Panc1 (cell line): ENCODE measurements around the gene WDR31. TPM values are rescaled to one million over a fixed set of nuclear protein-coding genes. Genes with fewer than 3 reads are reported as not detected.

Experiments used
- ATAC-seq: fragments of 200-7000 bp; cut with Tn5 transposase; 2 replicates; pipeline ENCODE4 v1.9.1; 2020; ENCODE audit warnings: mild to moderate bottlenecking, moderate library complexity
- BruUV-seq: library from RNA; stranded (reverse); fragments of 400-500 nt; replicated peaks from 2 replicates; lab custom pipeline; 2021; lab: Mats Ljungman, UMichigan
- CTCF ChIA-PET: fragments of 300-600 bp; sonication (Branson Sonifier 250); formaldehyde crosslinking; loops from one replicate; lab custom pipeline; 2022; ENCODE audit warnings: antibody characterized with exemption; lab: Charles Lee
- POLR2A ChIA-PET: fragments of 300-600 bp; sonication (Branson Sonifier 250); formaldehyde crosslinking; loops from one replicate; lab custom pipeline; 2022; ENCODE audit warnings: antibody characterized with exemption; lab: Charles Lee
- DNase-seq: peaks from one replicate; pipeline ENCODE4 v3.0.0-alpha.2; 2010; ENCODE audit warnings: low read depth, low spot score
- H3K27ac ChIP-seq: 2 replicates; pipeline ENCODE4 v1.5.1; 2011; ENCODE audit warnings: mild to moderate bottlenecking, low read length, inconsistent platforms
- H3K27me3 ChIP-seq: fragments of 200-500 bp; sonication (Bioruptor generic); 2 replicates; pipeline ENCODE4 v1.6.0; 2014; ENCODE audit warnings: low read length, inconsistent platforms; ENCODE audit not compliant: control insufficient read depth, insufficient read depth
- H3K36me3 ChIP-seq: fragments of 200-500 bp; sonication (Bioruptor generic); 2 replicates; pipeline ENCODE4 v1.5.1; 2014; ENCODE audit warnings: inconsistent platforms, mild to moderate bottlenecking, low read length, moderate library complexity; ENCODE audit not compliant: control insufficient read depth, insufficient read depth
- H3K4me1 ChIP-seq: 2 replicates; pipeline ENCODE4 v1.5.1; 2011; ENCODE audit warnings: inconsistent platforms, mild to moderate bottlenecking, low read length, moderate library complexity; ENCODE audit not compliant: control insufficient read depth, insufficient read depth
- H3K4me3 ChIP-seq, 2 experiments: 2 replicates each; pipeline ENCODE4 v1.5.1; 2011 to 2012; ENCODE audit warnings: low read depth in 2 of 2, low read length in 2 of 2, mild to moderate bottlenecking in 2 of 2, inconsistent platforms in 1 of 2, moderate library complexity in 1 of 2
- H3K9me3 ChIP-seq: fragments of 200-500 bp; sonication (Bioruptor generic); 2 replicates; pipeline ENCODE4 v1.5.1; 2014; ENCODE audit warnings: low read depth, mild to moderate bottlenecking, inconsistent platforms, low read length, moderate library complexity; ENCODE audit not compliant: control insufficient read depth, insufficient read depth
- POLR2AphosphoS5 ChIP-seq: IDR thresholded peaks from 2 replicates; pipeline ENCODE4 v1.6.1; 2012; ENCODE audit warnings: mild to moderate bottlenecking, low read depth, low read length, moderate library complexity
- SIN3A ChIP-seq: IDR thresholded peaks from 2 replicates; pipeline ENCODE4 v1.6.1; 2012; ENCODE audit warnings: low read depth, mild to moderate bottlenecking, low read length, moderate library complexity, borderline replicate concordance; ENCODE audit not compliant: insufficient read depth
- TCF7L2 ChIP-seq: IDR thresholded peaks from 2 replicates; pipeline ENCODE4 v1.6.1; 2011; ENCODE audit warnings: mild to moderate bottlenecking, low read depth, low read length, inconsistent platforms
- in situ Hi-C: cut with HindIII; loops from 2 replicates; pipeline ENCODE4 v1.10.0; 2016; ENCODE audit warnings: low sequenced_read_pairs, low pct_unique_long_range_greater_than_20kb
- intact Hi-C: fragments of 100-400 bp; cut with micrococcal nuclease; formaldehyde crosslinking; loops from one replicate; pipeline ENCODE4 v1.10.0; 2022; ENCODE audit not compliant: unreplicated experiment
- total RNA-seq: library from RNA; stranded (reverse); gene quantifications from one replicate; pipeline ENCODE4 v1.2.1, GENCODE V29; 2021; ENCODE audit not compliant: unreplicated experiment
- TF ChIP-seq, protein P1 (sequence below): fragments of 450-650 bp; IDR thresholded peaks from 2 replicates; pipeline ENCODE4 v1.5.1; 2017; ENCODE audit warnings: mild to moderate bottlenecking
- TF ChIP-seq, protein P2 (sequence below), 2 experiments: IDR thresholded peaks; 2 replicates each; pipeline ENCODE4 v1.6.1; 2011 to 2012; ENCODE audit warnings: low read depth in 2 of 2, control low read depth in 1 of 2, low read length in 1 of 2, mild to moderate bottlenecking in 1 of 2, moderate library complexity in 1 of 2; ENCODE audit not compliant: insufficient read depth in 1 of 2

Gene WDR31
- total RNA-seq, 1 experiment from 2014 or later = 0.80 TPM

DNA sequence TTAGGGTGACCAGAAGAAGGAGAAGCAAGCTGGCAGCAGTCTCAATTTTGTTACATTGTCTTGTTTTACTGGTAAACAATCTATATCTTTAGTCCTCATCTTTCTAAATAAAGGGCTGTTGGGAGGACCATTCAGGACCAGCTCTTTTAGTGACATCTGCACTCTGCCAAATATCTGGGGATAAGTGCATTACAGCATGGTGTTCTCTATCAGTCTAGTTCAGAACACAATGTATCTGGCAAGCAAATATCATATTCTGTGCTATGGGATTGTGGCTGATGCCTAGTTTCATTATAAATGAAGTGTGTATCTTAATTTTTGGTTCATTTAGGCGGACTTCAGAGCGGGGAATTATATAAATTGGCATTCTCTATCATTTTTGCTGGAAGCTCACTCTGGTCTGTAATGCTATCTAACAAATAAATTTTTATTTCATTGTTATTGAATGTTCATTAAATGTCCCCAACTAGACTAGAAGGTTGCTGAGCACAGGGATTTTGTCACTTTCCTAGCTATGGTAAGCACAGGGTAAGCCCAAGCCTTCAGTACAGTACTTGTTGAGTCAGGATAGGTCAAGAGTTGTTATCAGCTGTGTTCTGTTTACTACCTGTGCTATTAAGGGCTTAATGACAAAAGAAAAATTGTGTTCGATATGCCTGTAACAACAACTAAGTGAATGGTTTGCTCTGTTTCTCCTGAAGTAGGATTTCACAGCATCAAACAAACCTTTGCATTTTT lies 11.9 kb downstream of the WDR31 start:
- ATAC-seq (no peak), DNase-seq (no peak)
- Histone ChIP-seq H3K36me3 (no peaks in the 10 kb centered on the region), H3K27ac (no peak overlapping the region), H3K4me3 (no peak overlapping the region), H3K27me3 (no peaks in the 10 kb centered on the region), H3K9me3 (no peaks in the 10 kb centered on the region), H3K4me1 (no peaks in the 10 kb centered on the region)
- TF ChIP-seq TCF7L2 (no peak), SIN3A (no peak), POLR2AphosphoS5 (no peak)
- TF ChIP-seq, protein P1, sequence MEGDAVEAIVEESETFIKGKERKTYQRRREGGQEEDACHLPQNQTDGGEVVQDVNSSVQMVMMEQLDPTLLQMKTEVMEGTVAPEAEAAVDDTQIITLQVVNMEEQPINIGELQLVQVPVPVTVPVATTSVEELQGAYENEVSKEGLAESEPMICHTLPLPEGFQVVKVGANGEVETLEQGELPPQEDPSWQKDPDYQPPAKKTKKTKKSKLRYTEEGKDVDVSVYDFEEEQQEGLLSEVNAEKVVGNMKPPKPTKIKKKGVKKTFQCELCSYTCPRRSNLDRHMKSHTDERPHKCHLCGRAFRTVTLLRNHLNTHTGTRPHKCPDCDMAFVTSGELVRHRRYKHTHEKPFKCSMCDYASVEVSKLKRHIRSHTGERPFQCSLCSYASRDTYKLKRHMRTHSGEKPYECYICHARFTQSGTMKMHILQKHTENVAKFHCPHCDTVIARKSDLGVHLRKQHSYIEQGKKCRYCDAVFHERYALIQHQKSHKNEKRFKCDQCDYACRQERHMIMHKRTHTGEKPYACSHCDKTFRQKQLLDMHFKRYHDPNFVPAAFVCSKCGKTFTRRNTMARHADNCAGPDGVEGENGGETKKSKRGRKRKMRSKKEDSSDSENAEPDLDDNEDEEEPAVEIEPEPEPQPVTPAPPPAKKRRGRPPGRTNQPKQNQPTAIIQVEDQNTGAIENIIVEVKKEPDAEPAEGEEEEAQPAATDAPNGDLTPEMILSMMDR = no peak
- TF ChIP-seq, protein P2, sequence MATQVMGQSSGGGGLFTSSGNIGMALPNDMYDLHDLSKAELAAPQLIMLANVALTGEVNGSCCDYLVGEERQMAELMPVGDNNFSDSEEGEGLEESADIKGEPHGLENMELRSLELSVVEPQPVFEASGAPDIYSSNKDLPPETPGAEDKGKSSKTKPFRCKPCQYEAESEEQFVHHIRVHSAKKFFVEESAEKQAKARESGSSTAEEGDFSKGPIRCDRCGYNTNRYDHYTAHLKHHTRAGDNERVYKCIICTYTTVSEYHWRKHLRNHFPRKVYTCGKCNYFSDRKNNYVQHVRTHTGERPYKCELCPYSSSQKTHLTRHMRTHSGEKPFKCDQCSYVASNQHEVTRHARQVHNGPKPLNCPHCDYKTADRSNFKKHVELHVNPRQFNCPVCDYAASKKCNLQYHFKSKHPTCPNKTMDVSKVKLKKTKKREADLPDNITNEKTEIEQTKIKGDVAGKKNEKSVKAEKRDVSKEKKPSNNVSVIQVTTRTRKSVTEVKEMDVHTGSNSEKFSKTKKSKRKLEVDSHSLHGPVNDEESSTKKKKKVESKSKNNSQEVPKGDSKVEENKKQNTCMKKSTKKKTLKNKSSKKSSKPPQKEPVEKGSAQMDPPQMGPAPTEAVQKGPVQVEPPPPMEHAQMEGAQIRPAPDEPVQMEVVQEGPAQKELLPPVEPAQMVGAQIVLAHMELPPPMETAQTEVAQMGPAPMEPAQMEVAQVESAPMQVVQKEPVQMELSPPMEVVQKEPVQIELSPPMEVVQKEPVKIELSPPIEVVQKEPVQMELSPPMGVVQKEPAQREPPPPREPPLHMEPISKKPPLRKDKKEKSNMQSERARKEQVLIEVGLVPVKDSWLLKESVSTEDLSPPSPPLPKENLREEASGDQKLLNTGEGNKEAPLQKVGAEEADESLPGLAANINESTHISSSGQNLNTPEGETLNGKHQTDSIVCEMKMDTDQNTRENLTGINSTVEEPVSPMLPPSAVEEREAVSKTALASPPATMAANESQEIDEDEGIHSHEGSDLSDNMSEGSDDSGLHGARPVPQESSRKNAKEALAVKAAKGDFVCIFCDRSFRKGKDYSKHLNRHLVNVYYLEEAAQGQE (IDR thresholded peaks at IDR 0.05; ENCODE audit: insufficient read depth in 1 of 2, low read depth in 2 of 2, low read length in 1 of 2) = no peak
- POLR2A ChIA-PET = no interaction called here
- intact Hi-C loops (no loop called here), in situ Hi-C loops (no loop called here)
- no TSS peak for BruUV-seq
- CTCF ChIA-PET = no interaction called here

DNA sequence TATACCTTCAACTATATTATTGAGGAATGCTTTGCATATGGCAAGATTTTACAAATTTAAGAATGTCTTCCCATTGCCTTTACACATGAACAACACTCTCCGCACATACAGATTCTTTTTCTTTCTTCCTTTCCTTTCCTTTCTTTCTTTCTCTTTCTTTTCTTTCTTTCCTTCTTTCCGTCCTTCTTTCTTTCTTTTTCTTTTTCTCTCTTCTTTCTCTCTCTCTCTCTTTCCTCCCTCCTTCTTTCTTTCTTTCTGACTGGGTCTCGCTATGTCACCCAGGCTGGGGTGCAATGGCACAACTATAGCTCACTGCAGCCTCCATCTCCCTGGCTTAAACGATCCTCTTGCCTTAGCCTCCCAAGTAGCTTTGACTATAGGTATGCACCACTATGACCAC lies 13.8 kb downstream of the WDR31 start:
- ChIA-PET CTCF (no interaction called here), POLR2A (no interaction called here)
- intact Hi-C loops = no loop called here

More for the DNA sequence above, 13.8 kb downstream of the WDR31 start:
- H3K4me1 ChIP-seq = no peaks in the 10 kb centered on the region
- H3K36me3 ChIP-seq = no peaks in the 10 kb centered on the region
- in situ Hi-C loops = no loop called here
- no peak overlapping the region for H3K4me3 ChIP-seq
- H3K27me3 ChIP-seq = no peaks in the 10 kb centered on the region
- DNase-seq (no peak), ATAC-seq (no peak)
- H3K9me3 ChIP-seq = no peaks in the 10 kb centered on the region
- TF ChIP-seq POLR2AphosphoS5 (no peak), SIN3A (no peak), TCF7L2 (no peak)
- TF ChIP-seq, protein P1 = no peak
- TF ChIP-seq, protein P2 (IDR thresholded peaks at IDR 0.05; ENCODE audit: insufficient read depth in 1 of 2, low read depth in 2 of 2, low read length in 1 of 2) = no peak
- H3K27ac ChIP-seq = no peak overlapping the region
- no TSS peak for BruUV-seq
